H9 (cell line): ENCODE results near the gene MDK. TPM values are rescaled to one million over a fixed set of nuclear protein-coding genes. Genes with fewer than 3 reads are reported as not detected.
"Not testable (repeated sequence)": the region's sequence is repeated elsewhere in the genome, so short reads cannot be mapped to it uniquely, and the experiment has no call there.

Experiments used
- DNase-seq: peaks from one replicate; pipeline ENCODE4 v3.0.0-alpha.2; 2017
- H2AFZ ChIP-seq: one replicate; pipeline ENCODE4 v1.6.1; 2013; ENCODE audit warnings: mild to moderate bottlenecking, low read length, control low read depth, moderate library complexity
- H2AK5ac ChIP-seq: 2 replicates; pipeline ENCODE4 v1.6.1; 2013; ENCODE audit warnings: low read length, control low read depth, mixed read lengths; ENCODE audit not compliant: insufficient read length
- H2BK120ac ChIP-seq: one replicate; pipeline ENCODE4 v1.6.1; 2013; ENCODE audit warnings: low read depth, mild to moderate bottlenecking, low read length, control low read depth, inconsistent platforms; ENCODE audit not compliant: poor library complexity, severe bottlenecking
- H2BK12ac ChIP-seq: 2 replicates; pipeline ENCODE4 v1.6.1; 2013; ENCODE audit warnings: low read length, control low read depth, mixed read lengths, low read depth; ENCODE audit not compliant: insufficient read length
- H2BK15ac ChIP-seq: 2 replicates; pipeline ENCODE4 v1.6.1; 2013; ENCODE audit warnings: low read depth, low read length, control low read depth
- H2BK20ac ChIP-seq: one replicate; pipeline ENCODE4 v1.6.1; 2013; ENCODE audit warnings: low read depth, mild to moderate bottlenecking, low read length, control low read depth, inconsistent platforms; ENCODE audit not compliant: poor library complexity, severe bottlenecking
- H2BK5ac ChIP-seq: 2 replicates; pipeline ENCODE4 v1.6.1; 2013; ENCODE audit warnings: low read length, control low read depth, mixed read lengths; ENCODE audit not compliant: insufficient read length
- H3K14ac ChIP-seq: 2 replicates; pipeline ENCODE4 v1.6.1; 2013; ENCODE audit warnings: low read length, control low read depth; ENCODE audit not compliant: insufficient read depth
- H3K18ac ChIP-seq: 2 replicates; pipeline ENCODE4 v1.6.1; 2013; ENCODE audit warnings: low read depth, mild to moderate bottlenecking, mixed read lengths, low read length, control low read depth; ENCODE audit not compliant: insufficient read length
- H3K23ac ChIP-seq: 2 replicates; pipeline ENCODE4 v1.6.1; 2013; ENCODE audit warnings: low read length, control low read depth, mixed read lengths, low read depth; ENCODE audit not compliant: insufficient read length
- H3K23me2 ChIP-seq: 2 replicates; pipeline ENCODE4 v1.6.1; 2013; ENCODE audit warnings: low read depth, mild to moderate bottlenecking, mixed read lengths, low read length, control low read depth; ENCODE audit not compliant: insufficient read length, poor library complexity, severe bottlenecking
- H3K27ac ChIP-seq: 2 replicates; pipeline ENCODE4 v1.5.1; 2013; ENCODE audit warnings: low read length, control low read depth, mixed read lengths, low read depth; ENCODE audit not compliant: insufficient read length
- H3K27me3 ChIP-seq: 2 replicates; pipeline ENCODE4 v1.6.1; 2013; ENCODE audit warnings: low read length, control low read depth, inconsistent platforms; ENCODE audit not compliant: insufficient read depth
- H3K4ac ChIP-seq: 2 replicates; pipeline ENCODE4 v1.6.1; 2013; ENCODE audit warnings: low read depth, mild to moderate bottlenecking, control low read depth, inconsistent platforms, low read length, moderate library complexity
- H3K4me1 ChIP-seq: 2 replicates; pipeline ENCODE4 v1.6.1; 2013; ENCODE audit warnings: low read length, control low read depth, inconsistent platforms; ENCODE audit not compliant: insufficient read depth
- H3K4me2 ChIP-seq: 2 replicates; pipeline ENCODE4 v1.6.1; 2013; ENCODE audit warnings: low read length, control low read depth, mixed read lengths; ENCODE audit not compliant: insufficient read length, insufficient read depth
- H3K56ac ChIP-seq: 2 replicates; pipeline ENCODE4 v1.6.1; 2013; ENCODE audit warnings: low read depth, mild to moderate bottlenecking, mixed read lengths, low read length, control low read depth; ENCODE audit not compliant: insufficient read length
- H3K79me1 ChIP-seq: 2 replicates; pipeline ENCODE4 v1.6.1; 2013; ENCODE audit warnings: low read depth, mild to moderate bottlenecking, moderate library complexity, low read length, control low read depth, inconsistent platforms; ENCODE audit not compliant: insufficient read depth, poor library complexity, severe bottlenecking
- H3K79me2 ChIP-seq: 2 replicates; pipeline ENCODE4 v1.6.1; 2013; ENCODE audit warnings: low read length, control low read depth, inconsistent platforms; ENCODE audit not compliant: insufficient read depth
- H3K9ac ChIP-seq: 2 replicates; pipeline ENCODE4 v1.6.1; 2013; ENCODE audit warnings: low read length, control low read depth, mixed read lengths; ENCODE audit not compliant: insufficient read length; ENCODE audit errors: extremely low read depth
- H3K9me3 ChIP-seq: one replicate; pipeline ENCODE4 v1.6.1; 2013; ENCODE audit warnings: low read depth, low read length, inconsistent platforms; ENCODE audit not compliant: control insufficient read depth
- H3T11ph ChIP-seq: one replicate; pipeline ENCODE4 v1.6.1; 2013; ENCODE audit warnings: mild to moderate bottlenecking, low read length, control low read depth, inconsistent platforms
- H4K20me1 ChIP-seq: one replicate; pipeline ENCODE4 v1.6.1; 2013; ENCODE audit not compliant: control insufficient read depth, insufficient read length, insufficient read depth
- H4K5ac ChIP-seq: 2 replicates; pipeline ENCODE4 v1.6.1; 2013; ENCODE audit warnings: low read depth, mild to moderate bottlenecking, mixed read lengths, low read length, control low read depth; ENCODE audit not compliant: insufficient read length
- H4K8ac ChIP-seq: replicated peaks from 2 replicates; pipeline ENCODE4 v1.6.1; 2013; ENCODE audit warnings: low read length, control low read depth, mixed read lengths, low read depth; ENCODE audit not compliant: insufficient read length
- H4K91ac ChIP-seq: 2 replicates; pipeline ENCODE4 v1.6.1; 2013; ENCODE audit warnings: low read depth, mild to moderate bottlenecking, moderate library complexity, mixed read lengths, low read length, control low read depth; ENCODE audit not compliant: insufficient read length
- H3K27ac Mint-ChIP-seq, 3 experiments: 2 replicates in 2 of 3; 3 replicates in 1 of 3; pipeline ENCODE4 v1.8.0; 2020 to 2021; ENCODE audit warnings: mixed read lengths in 3 of 3, mild to moderate bottlenecking in 1 of 3, moderate library complexity in 1 of 3
- H3K27me3 Mint-ChIP-seq: 2 replicates; pipeline ENCODE4 v1.8.0; 2021; ENCODE audit warnings: low read depth, mild to moderate bottlenecking, moderate library complexity, mixed read lengths
- H3K36me3 Mint-ChIP-seq, 3 experiments: 2 replicates in 2 of 3; 3 replicates in 1 of 3; pipeline ENCODE4 v1.8.0; 2020 to 2021; ENCODE audit warnings: low read depth in 3 of 3, mixed read lengths in 3 of 3; ENCODE audit not compliant: insufficient read depth in 1 of 3
- H3K4me1 Mint-ChIP-seq, 2 experiments: 2 replicates each; pipeline ENCODE4 v1.8.0; 2020; ENCODE audit warnings: mixed read lengths in 2 of 2
- H3K4me3 Mint-ChIP-seq, 2 experiments: 2 replicates in 1 of 2; 3 replicates in 1 of 2; pipeline ENCODE4 v1.8.0; 2020 to 2021; ENCODE audit warnings: mild to moderate bottlenecking in 2 of 2, mixed read lengths in 2 of 2, moderate library complexity in 1 of 2
- H3K9me3 Mint-ChIP-seq, 2 experiments: 2 replicates in 1 of 2; 3 replicates in 1 of 2; pipeline ENCODE4 v1.8.0; 2020; ENCODE audit warnings: mild to moderate bottlenecking in 2 of 2, mixed read lengths in 2 of 2, moderate library complexity in 1 of 2
- CTCF ChIP-seq: fragments of 200-600 bp; sonication (generic); conservative IDR thresholded peaks from 3 replicates; pipeline ENCODE4 v1.8.0; 2021; ENCODE audit warnings: antibody characterized with exemption, mild to moderate bottlenecking
- WGBS: extraction: QIAGEN DNeasy Blood & Tissue Kit; methylation state at CpG from one replicate; pipeline ENCODE4 v1.1.7; 2013; ENCODE audit warnings: missing lambda C conversion rate, low lambda C conversion rate, mixed read lengths; ENCODE audit not compliant: insufficient read length; ENCODE audit errors: extremely low coverage; 5-methylcytosine and 5-hydroxymethylcytosine counted together
- total RNA-seq: library from RNA; stranded (reverse); gene quantifications from 2 replicates; pipeline ENCODE4 v1.2.1, GENCODE V29; 2021

The MDK gene
- total RNA-seq, 1 experiment from 2014 or later, result 392 TPM

GRCh38 chr11:46372086-46372485, 9.4 kb upstream of the MDK start:
- Histone ChIP-seq H2AFZ (no peak overlapping the region), H2BK15ac (no peak overlapping the region), H4K5ac (no peak overlapping the region), H3K9ac (no peak overlapping the region), H3K23me2 (no peaks in the 10 kb centered on the region), H2BK5ac (no peak overlapping the region), H3K79me2 (no peaks in the 10 kb centered on the region), H3K4me2 (no peak overlapping the region), H3K79me1 (no peaks in the 10 kb centered on the region), H3K27ac (no peak overlapping the region), H2BK120ac (no peak overlapping the region), H3K4me1 (peaks cover 3% of the 10 kb centered on the region; the same call in 1 of the 2 replicates), H3K23ac (no peak overlapping the region), H3T11ph (no peak overlapping the region), H3K27me3 (no peaks in the 10 kb centered on the region), H4K20me1 (no peaks in the 10 kb centered on the region), H3K9me3 (no peaks in the 10 kb centered on the region), H2AK5ac (no peak overlapping the region), H3K4ac (no peak overlapping the region), H3K18ac (no peak overlapping the region), H4K91ac (no peak overlapping the region), H3K56ac (no peak overlapping the region), H2BK12ac (no peak overlapping the region), H4K8ac (no peak overlapping the region), H3K14ac (no peak overlapping the region), H2BK20ac (no peak overlapping the region)
- TF ChIP-seq CTCF, result no peak
- no peaks in the 10 kb centered on the region; a peak in 1 of 5 replicates for H3K9me3 Mint-ChIP-seq
- H3K36me3 Mint-ChIP-seq, result peaks cover 13 to 58% (median 52%) of the 10 kb centered on the region in 3 experiments; a peak in 6 of 7 replicates
- WGBS, result no CpG with 5 or more reads among the region's 10 CpGs
- no peaks in the 10 kb centered on the region for H3K27me3 Mint-ChIP-seq
- no peak for DNase-seq
- H3K4me1 Mint-ChIP-seq, result peaks cover 9 to 13% of the 10 kb centered on the region in 2 experiments
- peak overlapping the region in 1 of 3 experiments; percentile 58; a peak in 2 of 7 replicates for H3K27ac Mint-ChIP-seq
- H3K4me3 Mint-ChIP-seq, result no peak overlapping the region

- H3K18ac ChIP-seq, H2BK20ac ChIP-seq, H3K23ac ChIP-seq, H3K4me3 Mint-ChIP-seq, H3K27me3 ChIP-seq, H2AK5ac ChIP-seq, H4K5ac ChIP-seq, H3K23me2 ChIP-seq, H3K4me2 ChIP-seq, H2AFZ ChIP-seq, H3K9me3 Mint-ChIP-seq, H3K9ac ChIP-seq, H4K20me1 ChIP-seq, H3K4me1 ChIP-seq, H3K27me3 Mint-ChIP-seq, H2BK120ac ChIP-seq, H3K79me1 ChIP-seq, H3K27ac ChIP-seq, H2BK5ac ChIP-seq, H4K8ac ChIP-seq, H3T11ph ChIP-seq, H3K56ac ChIP-seq, H4K91ac ChIP-seq, H3K9me3 ChIP-seq, H2BK15ac ChIP-seq, H3K14ac ChIP-seq, H2BK12ac ChIP-seq, H3K4ac ChIP-seq, DNase-seq, H3K79me2 ChIP-seq: not testable (repeated sequence)
- WGBS, result no CpG with 5 or more reads among the region's 15 CpGs
- Mint-ChIP-seq H3K36me3 (peaks cover 18 to 62% (median 56%) of the 10 kb centered on the region in 3 experiments; a peak in 6 of 7 replicates), H3K4me1 (peaks cover 9 to 10% of the 10 kb centered on the region in 2 experiments), H3K27ac (peak overlapping the region in 1 of 3 experiments; percentile 58; a peak in 2 of 7 replicates)
Observed at GRCh38 chr11:46372501-46372900, 9.0 kb upstream of the MDK start.
